ENCODE results near the gene UBE2Q1.

Gene UBE2Q1

DNA sequence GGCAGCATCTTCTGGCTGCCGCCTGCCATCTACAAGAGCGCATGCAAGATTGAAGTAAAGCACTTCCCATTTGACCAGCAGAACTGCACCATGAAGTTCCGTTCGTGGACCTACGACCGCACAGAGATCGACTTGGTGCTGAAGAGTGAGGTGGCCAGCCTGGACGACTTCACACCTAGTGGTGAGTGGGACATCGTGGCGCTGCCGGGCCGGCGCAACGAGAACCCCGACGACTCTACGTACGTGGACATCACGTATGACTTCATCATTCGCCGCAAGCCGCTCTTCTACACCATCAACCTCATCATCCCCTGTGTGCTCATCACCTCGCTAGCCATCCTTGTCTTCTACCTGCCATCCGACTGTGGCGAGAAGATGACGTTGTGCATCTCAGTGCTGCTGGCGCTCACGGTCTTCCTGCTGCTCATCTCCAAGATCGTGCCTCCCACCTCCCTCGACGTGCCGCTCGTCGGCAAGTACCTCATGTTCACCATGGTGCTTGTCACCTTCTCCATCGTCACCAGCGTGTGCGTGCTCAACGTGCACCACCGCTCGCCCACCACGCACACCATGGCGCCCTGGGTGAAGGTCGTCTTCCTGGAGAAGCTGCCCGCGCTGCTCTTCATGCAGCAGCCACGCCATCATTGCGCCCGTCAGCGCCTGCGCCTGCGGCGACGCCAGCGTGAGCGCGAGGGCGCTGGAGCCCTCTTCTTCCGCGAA is 12.9 kb upstream of the UBE2Q1 start:
- TF ChIP-seq GATA3 (IDR thresholded peaks at IDR 0.05; ENCODE audit: low read depth, low read length), result no peak

DNA sequence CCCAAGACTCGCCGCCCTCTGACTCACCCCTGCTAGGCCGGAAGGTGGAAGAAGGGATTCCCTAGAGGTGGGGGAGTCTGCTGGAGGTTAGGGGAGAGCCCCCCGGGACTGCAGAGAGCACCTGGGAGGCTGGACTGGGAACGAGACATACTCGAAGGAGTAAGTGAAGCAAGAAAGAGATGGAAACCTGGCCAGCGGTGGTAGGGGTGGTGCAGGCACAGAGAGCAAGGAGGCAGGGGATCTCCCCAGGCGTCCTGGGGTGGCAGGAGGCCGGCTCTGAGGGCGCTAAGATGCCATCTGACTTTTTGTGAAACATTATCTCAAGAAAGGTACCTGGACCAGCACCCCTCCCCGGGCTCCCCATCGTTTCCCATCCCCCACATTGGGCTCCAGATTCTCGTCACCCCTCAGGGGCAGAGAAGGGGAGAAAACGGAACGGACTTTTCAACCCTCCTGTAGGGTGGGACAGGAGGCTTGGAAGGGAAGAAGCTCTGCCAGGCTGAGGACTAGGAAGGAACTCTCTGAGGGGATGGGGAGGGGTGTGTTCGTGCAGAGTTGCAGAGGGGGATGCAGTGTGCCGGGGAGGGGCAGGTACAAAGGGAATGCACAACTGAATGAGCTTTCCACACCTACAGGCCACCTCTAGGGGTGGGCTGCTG is 9.8 kb upstream of the UBE2Q1 start:
- TF ChIP-seq GATA2 (IDR thresholded peaks at IDR 0.05; ENCODE audit: low read depth, low read length), result no peak
- no peak for TF ChIP-seq GATA3 (IDR thresholded peaks at IDR 0.05; ENCODE audit: low read depth, low read length)

DNA sequence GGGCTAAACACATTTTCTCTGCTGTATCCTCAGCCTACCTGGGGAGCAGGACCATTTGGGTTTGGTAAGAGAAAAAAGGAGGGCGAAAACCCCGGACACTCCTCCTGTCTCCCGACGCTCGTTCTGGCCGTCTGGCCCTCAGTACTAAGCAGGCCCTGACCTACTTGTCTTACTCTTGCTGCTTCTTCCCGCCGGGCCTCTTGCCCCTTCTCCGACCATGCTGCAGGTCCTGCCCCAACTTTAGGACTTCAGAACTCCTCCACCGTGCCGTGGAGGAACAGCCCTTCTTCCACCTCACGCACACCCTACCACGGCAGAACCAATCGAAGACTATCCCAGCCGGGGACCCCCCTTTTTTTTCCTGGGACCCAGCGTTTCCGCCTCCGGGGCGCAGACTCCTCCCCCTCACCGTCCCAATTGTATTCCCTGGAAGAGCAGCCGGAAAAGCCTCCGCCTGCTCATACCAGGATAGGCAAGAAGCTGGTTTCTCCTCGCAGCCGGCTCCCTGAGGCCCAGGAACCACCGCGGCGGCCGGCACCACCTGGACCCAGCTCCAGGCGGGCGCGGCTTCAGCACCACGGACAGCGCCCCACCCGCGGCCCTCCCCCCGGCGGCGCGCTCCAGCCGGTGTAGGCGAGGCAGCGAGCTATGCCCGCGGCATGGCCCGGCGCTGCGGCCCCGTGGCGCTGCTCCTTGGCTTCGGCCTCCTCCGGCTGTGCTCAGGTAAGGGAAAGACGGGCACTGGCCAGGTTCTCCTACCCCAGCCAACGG is 9.1 kb upstream of the UBE2Q1 start, which contains the start of gene CHRNB2:
Gene CHRNB2, plus strand, starts transcription at position 393 of the 771 bp plus-strand sequence. Its CDS starts 267 bp downstream, at position 660.
- TF ChIP-seq GATA3 (IDR thresholded peaks at IDR 0.05; ENCODE audit: low read depth, low read length), result no peak
- TF ChIP-seq GATA2 (IDR thresholded peaks at IDR 0.05; ENCODE audit: low read depth, low read length), result no peak

DNA sequence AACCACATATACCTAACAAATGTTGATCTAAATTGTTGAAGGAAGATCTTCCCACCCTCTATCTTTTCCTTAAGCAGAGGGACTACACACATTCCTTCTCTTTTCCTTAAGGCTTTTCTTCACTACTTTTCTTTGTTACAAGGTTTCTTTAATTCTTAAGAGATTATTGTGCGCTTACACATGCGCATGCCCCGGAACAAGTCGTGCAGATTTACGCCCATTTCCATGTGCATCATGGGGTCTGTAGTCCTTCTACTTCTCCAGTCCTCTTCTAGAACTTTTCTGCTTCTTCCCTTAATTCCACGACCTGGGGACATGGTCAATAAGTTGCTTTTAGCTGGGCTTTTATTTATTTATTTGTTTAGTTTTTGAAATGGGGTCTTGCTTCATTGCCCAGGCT is 7.4 kb upstream of the UBE2Q1 start:
- no peak for TF ChIP-seq GATA2 (IDR thresholded peaks at IDR 0.05; ENCODE audit: low read depth, low read length)
- no peak for TF ChIP-seq GATA3 (IDR thresholded peaks at IDR 0.05; ENCODE audit: low read depth, low read length)

DNA sequence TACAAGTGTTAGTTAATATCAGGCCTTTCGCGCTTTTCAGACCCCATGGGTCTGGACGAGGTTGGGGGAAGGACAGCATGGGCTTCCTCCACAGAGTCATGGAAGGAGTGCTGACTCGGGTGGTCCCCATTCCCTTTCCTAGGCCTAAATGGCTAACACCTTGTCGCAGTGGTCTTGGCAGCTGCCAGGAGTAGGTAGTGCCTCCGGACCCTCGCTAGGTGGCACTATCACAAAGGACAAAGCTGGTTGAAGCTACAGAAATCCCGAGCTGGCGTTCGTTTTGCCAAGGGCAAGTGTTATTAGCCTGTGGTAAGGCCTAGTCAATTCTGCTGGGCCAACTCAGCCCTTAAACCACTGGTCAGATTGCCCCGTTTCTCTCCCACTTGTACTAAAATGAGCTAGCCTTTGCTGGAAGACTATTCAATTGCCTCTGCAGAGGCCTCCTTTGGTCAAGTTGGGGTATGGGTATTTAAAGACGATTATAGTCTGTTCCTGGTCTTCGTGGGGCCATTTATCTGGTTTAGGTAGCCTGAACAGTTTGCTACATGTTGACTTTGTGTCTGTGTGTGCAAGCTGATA is 1.1 kb upstream of the UBE2Q1 start:
- TF ChIP-seq GATA3 (IDR thresholded peaks at IDR 0.05; ENCODE audit: low read depth, low read length) (no peak), GATA2 (IDR thresholded peaks at IDR 0.05; ENCODE audit: low read depth, low read length) (no peak)

DNA sequence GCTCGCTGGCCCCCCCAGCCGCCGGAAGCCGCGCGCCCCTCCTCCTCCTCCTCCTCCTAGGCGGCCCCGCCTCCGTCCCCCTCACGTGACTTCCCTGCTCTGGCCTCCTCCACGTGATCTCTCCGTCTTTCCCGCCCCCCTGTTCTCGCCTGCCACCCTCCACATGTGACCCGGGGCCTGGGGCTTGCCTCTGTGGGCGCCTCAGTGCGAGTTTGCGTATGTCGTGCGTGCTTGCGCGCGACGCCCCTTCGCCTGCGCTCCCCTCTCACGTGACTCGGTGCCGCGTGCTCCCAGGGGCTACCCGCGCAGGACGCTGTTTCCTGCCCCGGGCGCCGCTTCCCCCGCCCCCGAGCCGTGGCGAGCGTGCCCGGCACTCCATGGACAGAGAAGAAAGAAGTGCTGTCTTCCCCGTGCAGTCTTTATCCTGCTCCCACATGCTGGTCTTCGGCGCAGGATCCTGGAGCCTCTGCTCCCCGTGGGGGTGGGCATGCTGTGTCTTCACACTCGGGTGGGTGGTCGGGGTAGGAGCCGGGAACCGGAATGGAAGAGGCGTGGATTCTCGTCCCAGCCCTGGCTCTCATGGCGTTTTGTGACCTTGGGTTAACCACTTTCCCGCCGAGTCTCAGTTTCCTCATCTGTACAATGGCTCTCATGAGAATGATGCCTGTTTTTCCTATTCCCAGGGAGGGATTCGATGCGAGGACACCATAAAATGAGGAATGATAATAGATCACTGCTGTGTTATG is 431 bp upstream of the UBE2Q1 start:
- TF ChIP-seq GATA2 (IDR thresholded peaks at IDR 0.05; ENCODE audit: low read depth, low read length), result no peak; the same call in 1 of the 2 replicates
- TF ChIP-seq GATA3 (IDR thresholded peaks at IDR 0.05; ENCODE audit: low read depth, low read length), result no peak

DNA sequence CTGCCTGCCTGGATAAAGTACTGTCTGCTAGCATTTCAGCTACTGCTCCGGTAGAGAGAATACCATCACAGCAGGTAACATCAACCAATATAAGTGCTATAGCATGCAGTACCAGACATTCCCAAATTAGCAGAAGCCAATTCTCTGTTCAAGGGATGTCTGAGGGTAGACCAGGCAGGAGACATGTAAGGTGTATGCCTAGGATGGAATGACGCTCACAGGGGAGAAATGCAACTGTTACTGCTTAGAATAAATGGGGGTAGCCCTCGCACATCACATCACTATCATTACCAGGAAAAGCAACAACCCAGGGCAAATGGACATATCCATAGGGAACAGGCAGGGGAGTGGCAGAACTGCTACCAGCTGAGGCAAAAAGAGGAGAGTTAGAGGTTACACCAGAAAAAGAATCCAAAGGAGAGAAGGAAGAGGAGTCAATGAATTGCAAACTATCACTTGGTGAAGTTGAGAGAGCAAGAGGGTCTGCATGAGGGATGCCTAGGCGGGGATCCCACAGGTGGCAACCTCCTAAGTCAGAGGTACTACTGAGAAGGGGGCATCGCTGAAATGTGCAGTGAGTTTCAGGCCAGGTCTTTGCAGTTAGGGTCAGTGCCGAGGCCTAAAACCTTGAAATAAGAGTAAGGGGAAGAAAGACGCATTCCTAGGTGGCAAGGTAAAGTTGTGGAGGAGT is 1.1 kb downstream of the UBE2Q1 start:
- no peak for TF ChIP-seq GATA3 (IDR thresholded peaks at IDR 0.05; ENCODE audit: low read depth, low read length)
- TF ChIP-seq GATA2 (IDR thresholded peaks at IDR 0.05; ENCODE audit: low read depth, low read length), result no peak

DNA sequence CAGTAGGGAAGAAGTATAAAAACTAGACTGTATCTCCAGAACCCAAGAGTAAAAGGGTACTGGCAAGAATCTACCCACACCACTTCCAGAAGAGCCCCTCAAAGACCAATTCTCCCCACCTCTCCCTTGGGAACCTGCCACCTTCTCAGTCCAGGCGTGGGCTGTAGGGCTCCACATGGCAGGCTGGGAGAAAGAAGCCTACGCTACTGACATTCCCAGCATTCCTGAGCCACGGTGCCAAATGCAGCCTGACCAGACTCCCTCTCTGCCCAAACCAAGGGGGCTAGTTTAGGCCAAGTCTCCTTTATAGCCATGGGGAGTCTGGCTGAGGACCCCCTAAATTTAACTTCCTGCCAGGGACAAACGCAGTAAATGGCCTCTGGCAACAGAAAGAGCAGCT is 2.0 kb downstream of the UBE2Q1 start:
- TF ChIP-seq GATA3 (IDR thresholded peaks at IDR 0.05; ENCODE audit: low read depth, low read length) (no peak), GATA2 (IDR thresholded peaks at IDR 0.05; ENCODE audit: low read depth, low read length) (no peak)

DNA sequence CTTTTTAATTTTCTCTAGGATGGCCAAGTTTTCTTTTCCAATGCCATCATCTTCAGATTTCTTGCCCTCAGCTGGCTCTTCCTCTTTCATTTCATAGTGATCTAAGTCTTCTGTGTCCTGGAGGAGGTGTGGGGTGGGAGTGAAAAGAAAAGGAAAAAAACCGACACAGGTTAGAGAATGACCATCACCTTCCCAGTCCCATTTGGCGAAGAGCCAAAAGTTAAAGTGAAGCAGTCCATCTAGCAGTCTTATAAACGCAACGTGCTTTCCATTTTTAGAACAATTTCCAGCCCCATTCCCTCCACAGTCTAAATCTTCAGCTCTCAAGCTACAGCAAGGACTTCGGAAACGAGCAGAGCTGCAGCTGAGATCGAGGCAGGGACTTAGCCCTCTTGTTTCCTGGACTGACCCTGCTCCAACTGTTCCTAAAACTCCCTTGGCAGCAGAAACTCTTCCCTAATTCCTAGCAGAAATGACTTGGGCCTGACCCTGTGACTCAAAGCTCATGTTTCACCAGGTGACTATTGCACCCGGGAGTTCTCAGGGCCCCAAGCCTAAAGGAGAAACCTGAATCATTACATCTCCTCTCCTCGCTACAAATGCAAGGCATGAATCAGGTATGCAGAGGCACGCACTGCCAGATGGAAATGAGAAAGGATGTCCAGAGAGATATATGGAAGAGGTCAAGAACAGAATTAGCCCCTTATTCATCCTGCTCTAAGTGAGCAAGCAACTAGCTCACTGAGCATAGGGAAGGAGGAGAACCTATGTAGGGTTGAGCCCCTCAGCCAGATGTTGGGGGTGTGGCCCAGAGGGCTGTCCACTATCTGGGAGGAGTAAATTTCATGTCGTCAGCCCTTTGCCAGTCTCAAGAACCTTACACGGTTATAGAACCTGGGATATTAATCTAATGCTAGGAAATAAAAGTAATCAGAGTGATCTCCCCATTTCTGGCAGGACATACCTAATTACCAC is 5.1 kb downstream of the UBE2Q1 start:
- TF ChIP-seq GATA2 (IDR thresholded peaks at IDR 0.05; ENCODE audit: low read depth, low read length) (no peak), GATA3 (IDR thresholded peaks at IDR 0.05; ENCODE audit: low read depth, low read length) (no peak)

DNA sequence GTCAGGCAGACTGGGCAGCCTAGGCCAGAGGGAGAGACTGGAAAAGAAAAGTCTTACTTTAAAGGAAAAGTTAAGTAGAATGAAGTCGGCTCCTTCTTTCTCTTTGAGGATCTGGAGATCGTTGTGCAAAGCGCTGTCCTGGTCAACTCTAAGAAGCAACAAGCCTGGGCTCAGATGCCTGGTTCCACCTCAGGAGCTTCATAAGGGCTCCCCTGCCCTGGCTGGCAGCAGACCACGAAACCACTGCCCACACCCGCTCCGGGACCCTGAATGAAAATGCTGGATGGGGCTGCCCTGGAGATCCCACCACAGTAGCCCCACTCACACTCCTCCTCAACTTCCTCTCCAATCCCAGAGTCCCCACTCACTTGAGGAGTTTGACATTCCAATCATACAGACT is 6.4 kb downstream of the UBE2Q1 start:
- TF ChIP-seq GATA3 (IDR thresholded peaks at IDR 0.05; ENCODE audit: low read depth, low read length) (no peak), GATA2 (IDR thresholded peaks at IDR 0.05; ENCODE audit: low read depth, low read length) (no peak)

DNA sequence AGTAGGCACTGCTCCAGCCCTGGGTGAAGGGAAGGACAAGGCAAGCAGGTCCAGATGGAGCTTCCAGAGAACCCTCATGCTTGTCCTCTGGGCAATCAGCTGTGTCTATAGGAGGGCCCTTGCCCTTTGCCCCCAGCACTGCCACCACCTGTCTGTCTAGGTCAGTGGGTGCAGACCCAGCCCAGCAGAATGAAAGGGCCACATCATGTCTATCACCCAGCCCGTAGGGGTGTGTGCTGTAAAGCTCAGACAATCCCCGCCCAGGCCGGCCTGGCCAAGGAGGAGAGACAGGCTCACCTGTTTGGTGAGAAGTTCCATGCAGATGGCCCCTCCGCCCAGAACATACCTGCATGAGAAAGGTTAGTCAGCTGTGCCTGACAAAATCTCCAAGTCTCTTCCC is 7.0 kb downstream of the UBE2Q1 start:
- no peak for TF ChIP-seq GATA3 (IDR thresholded peaks at IDR 0.05; ENCODE audit: low read depth, low read length)
- no peak for TF ChIP-seq GATA2 (IDR thresholded peaks at IDR 0.05; ENCODE audit: low read depth, low read length)

DNA sequence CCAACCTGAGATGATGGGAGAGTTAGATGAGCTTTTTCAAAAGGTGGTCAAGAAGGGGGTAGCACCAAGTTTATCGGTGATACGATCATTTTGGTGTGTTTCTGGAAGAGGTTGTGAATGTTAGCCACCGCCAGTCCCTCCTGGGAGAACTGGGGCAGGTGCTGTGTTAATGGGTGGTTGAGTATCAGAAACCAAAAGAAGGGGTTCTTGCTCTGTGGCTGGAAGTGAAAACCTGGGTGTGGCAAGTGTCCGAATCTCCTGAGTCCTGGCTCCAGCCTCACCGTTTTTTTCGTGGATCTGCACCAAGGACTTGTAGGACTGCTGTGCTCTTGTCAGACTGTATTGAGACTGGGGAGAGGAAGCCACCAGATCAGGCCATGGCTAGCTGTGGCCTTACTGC is 7.8 kb downstream of the UBE2Q1 start:
- TF ChIP-seq GATA3 (IDR thresholded peaks at IDR 0.05; ENCODE audit: low read depth, low read length) (no peak), GATA2 (IDR thresholded peaks at IDR 0.05; ENCODE audit: low read depth, low read length) (no peak)
